Measurements from ENCODE around the gene PLAAT2. TPM values are rescaled to one million over a fixed set of nuclear protein-coding genes. Genes with fewer than 3 reads are reported as not detected.
"Not testable (repeated sequence)": the region's sequence is repeated elsewhere in the genome, so short reads cannot be mapped to it uniquely, and the experiment has no call there.

PLAAT2 gene
- total and polyA plus RNA-seq, 4 donors, result 2.2 to 29.8 (median 14.8) TPM

DNA sequence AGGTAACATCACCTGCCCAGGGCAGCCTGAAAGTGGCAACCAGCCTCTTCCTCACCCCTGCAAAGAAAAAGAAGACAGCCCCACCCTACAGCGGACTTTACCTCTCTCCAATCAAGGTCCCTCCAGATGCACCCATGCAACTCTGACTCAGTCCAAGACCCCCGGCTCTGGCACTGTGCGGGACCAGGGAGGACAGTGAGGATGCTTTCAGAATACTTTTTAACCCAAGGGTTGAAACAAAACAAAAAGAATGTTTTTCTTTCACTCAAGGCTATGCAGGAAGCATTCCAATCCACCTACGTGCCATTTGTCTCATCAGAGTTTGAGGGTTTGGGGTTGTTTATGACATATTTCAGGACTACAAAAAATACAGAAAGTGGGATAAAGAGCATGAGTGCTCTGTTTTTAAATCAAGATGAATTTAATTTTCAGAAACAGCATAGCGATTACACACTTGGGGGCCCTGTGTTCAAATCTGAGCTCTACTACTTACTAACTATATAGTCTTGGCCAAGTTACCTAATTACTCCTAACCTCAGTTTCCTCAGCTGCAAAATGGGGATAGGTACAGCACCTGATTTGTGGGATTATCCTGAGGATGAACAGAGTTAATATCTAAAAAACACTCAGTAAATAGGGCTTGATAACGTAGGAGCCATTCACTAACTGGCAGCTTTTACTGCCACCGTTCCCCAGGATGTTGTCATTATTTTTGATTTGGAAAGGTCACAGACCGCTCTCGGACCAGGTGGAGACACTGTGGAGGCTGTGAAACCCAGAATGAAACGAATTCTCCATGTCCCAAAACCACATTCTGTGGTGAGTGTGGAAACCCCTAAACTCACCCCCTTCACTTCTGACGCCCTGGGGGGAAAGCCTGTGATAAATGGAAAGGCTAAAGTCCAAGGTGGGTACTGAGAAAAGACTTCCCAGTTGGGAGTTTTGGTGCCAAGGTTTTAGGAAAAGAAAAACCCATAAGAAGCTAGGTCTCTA lies 45.5 kb upstream of the PLAAT2 start:
- peaks cover 0 to 2% (median 0%) of the 10 kb centered on the region in 4 donors for H3K36me3 ChIP-seq (ENCODE audit: control insufficient read depth in 4 of 4, insufficient read depth in 4 of 4, low read length in 4 of 4)
- ATAC-seq (ENCODE audit: insufficient read depth, low FRiP score) (no peak), DNase-seq (no peak)
- TF ChIP-seq, protein P1, sequence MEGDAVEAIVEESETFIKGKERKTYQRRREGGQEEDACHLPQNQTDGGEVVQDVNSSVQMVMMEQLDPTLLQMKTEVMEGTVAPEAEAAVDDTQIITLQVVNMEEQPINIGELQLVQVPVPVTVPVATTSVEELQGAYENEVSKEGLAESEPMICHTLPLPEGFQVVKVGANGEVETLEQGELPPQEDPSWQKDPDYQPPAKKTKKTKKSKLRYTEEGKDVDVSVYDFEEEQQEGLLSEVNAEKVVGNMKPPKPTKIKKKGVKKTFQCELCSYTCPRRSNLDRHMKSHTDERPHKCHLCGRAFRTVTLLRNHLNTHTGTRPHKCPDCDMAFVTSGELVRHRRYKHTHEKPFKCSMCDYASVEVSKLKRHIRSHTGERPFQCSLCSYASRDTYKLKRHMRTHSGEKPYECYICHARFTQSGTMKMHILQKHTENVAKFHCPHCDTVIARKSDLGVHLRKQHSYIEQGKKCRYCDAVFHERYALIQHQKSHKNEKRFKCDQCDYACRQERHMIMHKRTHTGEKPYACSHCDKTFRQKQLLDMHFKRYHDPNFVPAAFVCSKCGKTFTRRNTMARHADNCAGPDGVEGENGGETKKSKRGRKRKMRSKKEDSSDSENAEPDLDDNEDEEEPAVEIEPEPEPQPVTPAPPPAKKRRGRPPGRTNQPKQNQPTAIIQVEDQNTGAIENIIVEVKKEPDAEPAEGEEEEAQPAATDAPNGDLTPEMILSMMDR (IDR thresholded peaks at IDR 0.05; ENCODE audit: control extremely low read depth, extremely low read depth), result no peak
- H3K4me1 ChIP-seq (ENCODE audit: control insufficient read depth in 5 of 5, insufficient read depth in 5 of 5, low read length in 5 of 5), result peaks cover 0 to 14% (median 3%) of the 10 kb centered on the region in 5 donors
- no peaks in the 10 kb centered on the region for H3K9me3 ChIP-seq (ENCODE audit: control insufficient read depth in 4 of 4, insufficient read depth in 3 of 4, low read length in 3 of 4)
- 83 to 90% methylated on average over 11 of the region's 11 CpGs for WGBS, 2 donors
- H3K4me3 ChIP-seq, result no peak overlapping the region
- no peak overlapping the region for H3K9ac ChIP-seq (ENCODE audit: insufficient read depth in 1 of 2, low read length in 2 of 2)
- peak overlapping the region; percentile 17 to 51 for H3K27ac ChIP-seq (ENCODE audit: low read depth in 1 of 2, low read length in 1 of 2)
- peaks cover 0 to 9% (median 2%) of the 10 kb centered on the region in 3 donors for H3K27me3 ChIP-seq (ENCODE audit: control insufficient read depth in 3 of 3, insufficient read depth in 3 of 3, low read length in 2 of 3)

DNA sequence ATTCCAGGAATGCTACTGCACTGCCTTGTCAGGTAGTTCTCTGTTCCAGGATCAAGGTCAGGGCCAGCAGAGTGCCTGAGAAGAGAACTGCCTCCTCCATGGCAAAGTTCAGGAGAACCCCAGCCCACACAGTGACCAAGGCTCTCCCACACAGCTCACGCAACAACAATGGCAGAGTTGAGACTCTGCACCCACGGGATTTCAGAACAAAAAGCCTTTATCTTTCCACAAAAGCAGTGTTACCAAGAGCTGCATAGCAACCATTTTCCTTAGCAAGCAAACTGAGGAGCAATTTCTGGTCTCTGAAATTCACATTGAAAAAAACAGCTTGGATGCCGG lies 40.0 kb upstream of the PLAAT2 start:
- TF ChIP-seq, protein P1 (IDR thresholded peaks at IDR 0.05; ENCODE audit: control extremely low read depth, extremely low read depth), result no peak
- no peak for DNase-seq
- peaks cover 0 to under 1% (median 0%) of the 10 kb centered on the region in 4 donors for H3K36me3 ChIP-seq (ENCODE audit: control insufficient read depth in 4 of 4, insufficient read depth in 4 of 4, low read length in 4 of 4)
- H3K9me3 ChIP-seq (ENCODE audit: control insufficient read depth in 4 of 4, insufficient read depth in 3 of 4, low read length in 3 of 4), result no peaks in the 10 kb centered on the region
- no peak for ATAC-seq (ENCODE audit: insufficient read depth, low FRiP score)
- H3K27me3 ChIP-seq (ENCODE audit: control insufficient read depth in 3 of 3, insufficient read depth in 3 of 3, low read length in 2 of 3), result no peaks in the 10 kb centered on the region
- no peak overlapping the region for H3K27ac ChIP-seq (ENCODE audit: low read depth in 1 of 2, low read length in 1 of 2)
- peaks cover 0 to 11% (median 0%) of the 10 kb centered on the region in 5 donors for H3K4me1 ChIP-seq (ENCODE audit: control insufficient read depth in 5 of 5, insufficient read depth in 5 of 5, low read length in 5 of 5)
- 80 to 91% methylated on average over 3 of the region's 3 CpGs for WGBS, 2 donors
- no peak overlapping the region for H3K4me3 ChIP-seq
- no peak overlapping the region for H3K9ac ChIP-seq (ENCODE audit: insufficient read depth in 1 of 2, low read length in 2 of 2)

DNA sequence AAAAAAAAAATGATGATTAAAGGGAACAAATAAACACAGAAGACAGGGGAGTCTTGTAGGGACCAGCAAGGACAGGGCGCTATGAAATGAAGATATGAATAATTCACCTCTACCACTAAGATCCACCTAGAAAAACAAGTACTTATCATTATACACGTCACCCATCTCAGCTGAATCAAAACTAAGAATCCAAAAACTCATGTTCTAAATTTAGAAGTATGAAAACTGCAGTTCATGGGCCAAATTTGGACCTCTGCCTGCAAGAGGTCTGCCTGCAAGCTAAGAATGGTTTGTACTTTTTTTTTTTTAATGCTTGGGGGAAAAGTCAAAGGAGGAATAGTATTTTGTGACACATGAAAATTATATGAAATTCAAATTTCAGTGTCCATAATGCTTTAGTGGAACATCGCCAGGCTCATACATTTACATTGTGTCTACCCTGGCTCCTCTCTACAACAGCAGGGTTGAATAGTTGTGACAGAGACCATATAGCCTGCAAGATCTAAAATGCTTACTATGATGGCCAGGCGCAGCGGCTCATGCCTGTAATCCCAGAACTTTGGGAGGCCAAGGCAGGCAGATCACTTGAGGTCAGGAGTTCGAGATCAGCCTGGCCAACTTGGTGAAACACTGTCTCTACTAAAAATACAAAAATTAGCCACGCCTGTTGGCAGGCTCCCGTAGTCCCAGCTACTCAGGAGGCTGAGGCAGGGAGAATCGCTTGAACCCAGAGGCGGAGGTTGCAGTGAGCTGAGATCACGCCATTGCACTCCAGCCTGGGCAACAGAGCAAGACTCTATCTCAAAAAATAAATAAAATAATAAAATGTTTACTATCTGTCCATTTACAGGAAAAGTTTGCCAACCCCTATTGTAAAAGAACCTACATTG lies 39.4 kb upstream of the PLAAT2 start:
- H3K27ac ChIP-seq (ENCODE audit: low read depth in 1 of 2, low read length in 1 of 2); H3K9me3 ChIP-seq (ENCODE audit: control insufficient read depth in 4 of 4, insufficient read depth in 3 of 4, low read length in 3 of 4); H3K36me3 ChIP-seq (ENCODE audit: control insufficient read depth in 4 of 4, insufficient read depth in 4 of 4, low read length in 4 of 4); H3K27me3 ChIP-seq (ENCODE audit: control insufficient read depth in 3 of 3, insufficient read depth in 3 of 3, low read length in 2 of 3); H3K4me3 ChIP-seq; ATAC-seq (ENCODE audit: insufficient read depth, low FRiP score); H3K9ac ChIP-seq (ENCODE audit: insufficient read depth in 1 of 2, low read length in 2 of 2): not testable (repeated sequence)
- H3K4me1 ChIP-seq (ENCODE audit: control insufficient read depth in 5 of 5, insufficient read depth in 5 of 5, low read length in 5 of 5), result peaks cover 0 to 11% (median 0%) of the 10 kb centered on the region in 5 donors
- peak in 2 of 3 donors; percentile 38 to 74 for DNase-seq
- WGBS, 2 donors, result 91 to 94% methylated on average over 11 of the region's 11 CpGs
